NCI-H1092 treated with DMSO at 0.1 percent for 48 hours (cell line): ENCODE results near the gene ASCC3.
A peak's percentile ranks its signal among the peaks of the same experiment; 100 is the strongest.

ENCODE experiments used
- DNase-seq: peaks from one replicate; lab custom pipeline; 2025; lab: John Stamatoyannopoulos, UW

Gene ASCC3

GRCh38 chr6:100575921-100576320, 305.2 kb downstream of the ASCC3 start:
- no peak for DNase-seq

DNA sequence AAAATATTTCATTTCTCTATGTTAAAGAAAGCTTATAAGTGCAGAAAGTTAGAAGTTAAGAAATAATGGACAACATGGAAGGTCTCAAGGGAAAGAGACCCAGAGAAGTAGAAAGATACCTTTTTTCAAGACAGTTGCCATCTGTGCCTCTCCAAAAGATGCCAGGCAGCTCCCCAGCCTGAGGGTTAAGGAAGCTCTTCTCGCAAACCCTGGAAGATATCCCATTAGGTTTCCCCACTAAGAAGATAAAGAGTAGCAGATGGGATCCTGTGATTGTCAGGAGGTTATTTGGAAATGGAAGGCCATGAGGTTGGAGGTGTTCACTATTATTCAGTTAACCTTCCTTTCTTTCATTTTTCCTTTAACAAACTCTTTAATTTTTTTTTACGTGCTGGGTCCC, 306.3 kb downstream of the ASCC3 start:
- DNase-seq = no peak

- DNase-seq = peak; percentile 15
These were observed 308.0 kb downstream of the ASCC3 start for GRCh38 chr6:100573166-100573565.

- DNase-seq = no peak
These were observed 312.9 kb downstream of the ASCC3 start for GRCh38 chr6:100568255-100568654.

DNA sequence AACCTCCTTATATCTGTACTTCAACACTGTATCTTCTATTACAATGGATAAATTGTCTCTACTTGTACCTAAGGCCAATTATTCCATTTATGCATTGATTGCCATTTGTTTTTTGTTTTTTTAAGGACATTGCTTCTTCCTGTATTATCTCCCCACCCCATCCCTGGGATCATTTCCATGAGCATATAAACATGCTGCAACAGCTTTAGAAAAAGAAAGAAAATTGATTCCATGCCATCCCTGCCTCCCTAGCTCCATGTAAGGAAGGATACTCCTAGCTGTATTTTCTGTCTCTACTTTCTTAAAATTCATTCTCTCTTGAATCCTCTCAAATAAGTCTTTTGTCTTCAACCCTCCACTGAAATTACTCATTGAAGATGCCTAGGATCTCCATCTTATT, 314.6 kb downstream of the ASCC3 start:
- no peak for DNase-seq

DNA sequence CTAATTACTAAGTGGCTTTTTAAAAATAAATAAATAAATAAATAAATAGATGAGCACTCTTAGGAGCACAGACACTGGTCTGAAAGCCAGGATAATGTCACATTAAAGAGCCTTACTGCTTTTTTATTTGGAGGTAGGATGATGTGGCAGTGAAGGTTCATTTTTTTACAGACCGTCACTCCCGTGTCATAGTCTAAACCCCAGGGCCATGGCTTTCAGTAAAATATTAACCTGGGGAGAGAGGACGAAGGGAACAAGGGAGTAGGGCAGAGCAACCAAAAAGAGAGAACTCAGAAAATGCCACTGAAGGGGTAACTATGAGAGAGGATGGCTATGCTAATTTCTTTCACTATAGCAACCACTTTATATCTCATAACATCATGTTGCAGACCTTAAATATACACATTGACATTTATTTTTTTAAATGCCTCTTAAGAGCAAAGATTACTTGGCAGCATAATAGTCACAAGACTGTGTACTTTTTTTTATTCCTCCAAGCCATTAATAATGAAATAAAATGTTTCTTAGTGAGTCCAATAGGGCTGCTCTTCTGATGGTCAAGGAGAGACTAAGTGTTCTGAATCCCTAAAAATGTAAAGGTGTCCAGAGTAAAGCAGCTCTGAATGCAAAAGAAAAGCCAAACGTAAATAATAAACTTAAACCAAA, 315.6 kb downstream of the ASCC3 start:
- no peak for DNase-seq

- DNase-seq = no peak
These were observed 321.3 kb downstream of the ASCC3 start for GRCh38 chr6:100559859-100560258.

GRCh38 chr6:100554228-100554627, 326.9 kb downstream of the ASCC3 start:
- DNase-seq = peak; percentile 40

DNA sequence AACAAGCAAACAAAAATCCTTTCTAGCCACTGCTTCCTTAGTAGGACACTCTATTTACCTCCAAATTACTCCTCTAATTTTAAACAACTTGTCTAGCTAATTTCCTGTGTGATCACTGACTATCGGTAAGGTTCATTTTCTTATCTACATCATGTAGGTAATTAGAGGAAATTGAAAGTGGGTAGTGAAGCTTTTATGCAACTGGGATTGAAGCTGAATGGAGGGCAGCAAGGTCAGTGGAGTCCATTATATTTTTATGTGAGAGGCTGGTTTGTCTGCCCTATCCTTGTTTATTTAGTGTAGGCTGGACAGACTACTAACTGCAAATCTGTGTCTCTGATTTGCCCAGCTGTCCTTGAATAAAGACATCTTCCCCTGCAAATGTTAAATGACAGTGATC, 327.9 kb downstream of the ASCC3 start:
- DNase-seq = peak; percentile 71

GRCh38 chr6:100549406-100550167, 331.5 kb downstream of the ASCC3 start:
- DNase-seq = no peak

- DNase-seq = no peak
These were observed 343.0 kb downstream of the ASCC3 start for GRCh38 chr6:100538086-100538485.

DNA sequence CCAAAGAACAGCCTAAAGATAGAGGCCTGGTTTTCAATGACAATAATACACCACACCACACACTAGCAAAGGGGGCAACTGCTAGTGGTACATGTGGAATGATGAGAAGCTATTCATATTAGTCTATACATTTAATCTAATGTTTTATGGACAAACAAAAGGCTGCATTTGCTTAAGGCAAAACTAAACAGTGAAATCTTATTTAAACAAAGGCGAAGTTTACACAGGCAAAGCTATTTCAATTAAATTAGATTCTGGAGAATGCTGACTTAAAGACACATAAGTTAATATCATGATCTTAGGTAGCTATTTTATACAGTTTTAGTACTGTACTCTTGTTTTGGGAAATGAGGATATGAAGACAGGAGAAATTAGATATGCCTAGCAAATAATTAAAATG, 362.5 kb downstream of the ASCC3 start:
- no peak for DNase-seq

GRCh38 chr6:100517633-100518032, 363.5 kb downstream of the ASCC3 start:
- DNase-seq = no peak

DNA sequence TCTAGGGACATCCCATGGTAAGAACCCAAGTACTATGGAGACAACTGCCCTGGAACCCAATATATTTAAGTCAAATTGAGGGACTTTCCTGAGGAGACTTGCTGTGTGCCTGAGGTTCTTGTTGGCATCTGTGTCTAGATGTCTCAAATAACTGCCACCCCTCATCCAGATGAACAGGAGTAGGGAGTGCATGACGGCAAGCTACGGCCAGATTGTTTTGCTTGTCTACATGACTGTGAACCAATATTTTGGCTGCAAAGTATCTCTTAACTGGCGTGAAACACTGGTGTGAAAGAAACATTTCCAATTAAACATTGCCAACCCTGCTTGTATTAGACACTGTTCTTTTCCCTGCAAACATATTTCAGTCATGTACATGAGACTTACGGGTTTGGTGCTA, 364.0 kb downstream of the ASCC3 start:
- DNase-seq = no peak

- DNase-seq = no peak
These were observed 366.5 kb downstream of the ASCC3 start for GRCh38 chr6:100514660-100515059.

DNA sequence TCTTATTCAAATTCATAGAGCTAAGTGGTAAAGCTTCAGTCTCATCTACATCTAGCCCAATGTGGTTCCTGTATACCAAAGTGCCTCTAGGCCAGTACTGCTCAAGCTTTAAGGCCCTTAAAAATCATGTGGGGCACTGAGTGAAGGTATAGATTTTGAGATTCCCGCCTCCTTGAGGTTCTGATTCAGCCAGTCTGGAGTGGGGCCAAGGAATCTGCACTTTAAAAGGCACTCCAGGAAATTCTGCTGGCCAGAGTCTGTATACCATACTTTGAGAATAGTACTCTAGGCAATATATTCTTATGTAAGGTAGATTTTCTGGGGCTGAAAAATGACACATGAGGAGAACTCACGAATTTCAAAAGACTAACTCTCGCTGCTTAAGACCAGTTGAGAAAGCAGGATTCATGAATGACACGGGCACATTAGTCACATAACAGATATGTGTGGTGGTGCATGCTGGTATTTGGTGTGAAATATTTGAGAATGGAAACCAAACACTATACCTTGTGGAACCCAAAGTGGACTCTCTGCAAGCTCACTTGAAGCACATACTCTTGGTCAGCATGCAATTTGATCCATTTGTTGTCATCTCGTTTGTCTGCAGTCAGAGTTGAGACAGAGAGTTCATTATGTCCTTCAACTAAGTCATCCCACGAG, 368.8 kb downstream of the ASCC3 start:
- DNase-seq = no peak

GRCh38 chr6:100509101-100509500, 372.0 kb downstream of the ASCC3 start:
- no peak for DNase-seq

GRCh38 chr6:100506651-100507050, 374.5 kb downstream of the ASCC3 start:
- no peak for DNase-seq

GRCh38 chr6:100504786-100505737, 376.1 kb downstream of the ASCC3 start:
- no peak for DNase-seq

DNA sequence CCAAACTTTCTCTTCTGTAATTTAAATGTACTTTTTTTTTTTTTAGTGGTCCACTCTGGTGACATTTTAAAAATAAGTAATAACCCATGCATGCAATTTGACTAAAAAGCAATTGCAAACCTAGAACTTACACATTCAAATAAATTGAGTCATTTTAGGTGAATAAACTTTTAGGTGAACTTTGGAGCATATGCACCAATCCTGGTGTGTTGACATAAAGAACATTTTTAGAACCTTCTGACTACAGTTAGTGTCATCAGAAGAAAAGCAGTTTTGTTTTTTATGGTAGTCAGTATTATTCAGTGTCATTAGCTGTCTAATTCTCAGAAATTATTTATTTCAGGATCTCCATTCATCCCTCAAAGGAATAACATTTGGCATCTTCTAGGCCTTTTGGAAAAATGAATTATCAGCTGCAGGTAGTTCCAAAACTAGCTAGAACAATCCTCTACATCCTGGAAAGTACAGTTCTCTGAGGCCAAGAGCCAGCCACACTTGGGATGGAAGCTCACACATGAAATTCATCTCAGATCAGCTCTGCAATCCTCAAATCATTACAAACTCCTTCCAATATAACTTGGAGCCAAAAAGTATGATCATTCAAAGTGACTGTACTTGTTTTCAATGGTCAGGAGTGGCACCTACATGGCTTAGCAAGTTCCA, 378.0 kb downstream of the ASCC3 start:
- no peak for DNase-seq

DNA sequence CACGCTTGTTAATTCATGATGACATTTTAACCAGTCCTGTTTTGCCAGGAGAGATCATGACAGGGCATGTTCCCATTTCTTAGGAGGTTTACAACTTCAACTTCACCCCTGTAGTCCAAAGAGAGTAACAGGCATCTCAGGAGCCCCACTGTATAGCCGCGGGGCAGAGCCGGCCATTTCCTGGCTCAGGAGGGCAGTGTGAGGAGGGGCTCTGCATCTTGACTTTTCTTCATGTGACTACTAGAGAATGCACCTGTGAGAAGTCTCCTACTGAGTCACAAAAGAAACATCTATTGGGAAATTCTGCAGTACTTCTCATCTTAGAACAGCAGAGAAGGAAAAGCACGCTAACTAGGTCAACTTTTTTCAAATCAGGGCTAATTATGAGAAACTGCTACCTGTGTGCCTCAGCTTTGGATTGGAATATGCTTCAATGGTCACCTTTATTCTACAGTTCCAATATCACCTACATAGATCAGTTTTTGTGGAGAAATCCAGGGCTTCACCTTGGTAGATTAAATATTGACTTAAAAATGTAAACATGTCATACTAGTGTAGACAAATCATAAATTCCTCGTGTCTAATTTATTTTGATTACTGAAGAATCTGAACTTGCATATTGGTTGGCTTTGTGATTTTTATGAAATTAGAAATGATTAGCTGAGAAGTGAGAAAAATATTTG, 387.8 kb downstream of the ASCC3 start:
- no peak for DNase-seq
